HepG2 (cell line): Measurements from ENCODE around the gene AKAP8L. TPM values are rescaled to one million over a fixed set of nuclear protein-coding genes. Genes with fewer than 3 reads are reported as not detected.

Experiments
- HNRNPUL1 ChIP-seq: fragments of 200-400 bp; formaldehyde crosslinking; IDR thresholded peaks from 2 replicates; pipeline ENCODE4 v1.6.1; 2017; ENCODE audit warnings: low read depth, mild to moderate bottlenecking, low read length, moderate library complexity
- HOXA3 ChIP-seq: sonication (generic); formaldehyde crosslinking; IDR thresholded peaks from 2 replicates; pipeline ENCODE4 v1.5.0; 2020; ENCODE audit warnings: missing genetic modification reagents
- MXD4 ChIP-seq: IDR thresholded peaks from 2 replicates; pipeline ENCODE4 v1.6.1; 2016; ENCODE audit warnings: mild to moderate bottlenecking, missing biosample characterization, missing genetic modification reagents
- RBM22 ChIP-seq: fragments of 200-400 bp; formaldehyde crosslinking; optimal IDR thresholded peaks from 2 replicates; pipeline ENCODE3; 2017; ENCODE audit warnings: mild to moderate bottlenecking, low read length, moderate library complexity
- ZNF552 ChIP-seq: sonication (generic); formaldehyde crosslinking; IDR thresholded peaks from 2 replicates; pipeline ENCODE4 v1.9.0; 2022; ENCODE audit warnings: missing genetic modification reagents, mild to moderate bottlenecking, borderline replicate concordance
- polyA plus RNA-seq, 8 experiments: library from polyadenylated mRNA; depleted of rRNA in 3 of 8; stranded (reverse) in 7 of 8; unstranded in 1 of 8; fragments of >200 nt; fragmentation: Illumina TruSeq in 4 of 8; extraction: Trizol in 4 of 8; gene quantifications; 2 replicates each; pipeline versions ENCODE4 v1.2.1 to v1.2.3, GENCODE V29; 2011 to 2016; ENCODE audit warnings: low read depth in 4 of 8, missing spikeins in 1 of 8, mixed read lengths in 1 of 8; ENCODE audit not compliant: insufficient read depth in 1 of 8
- total RNA-seq, 5 experiments: library from RNA; depleted of rRNA; stranded (reverse); fragments of >200 nt; fragmentation: Illumina TruSeq; extraction: Trizol; gene quantifications; 2 replicates each; pipeline ENCODE4 v1.2.3, GENCODE V29; 2016; ENCODE audit warnings: low read depth in 1 of 5
- TF ChIP-seq, protein P1 (sequence below): sonication (generic); formaldehyde crosslinking; IDR thresholded peaks from 2 replicates; pipeline ENCODE4 v1.4.0; 2020; ENCODE audit warnings: mild to moderate bottlenecking, missing genetic modification reagents
- TF ChIP-seq, protein P2 (sequence below): sonication (generic); formaldehyde crosslinking; IDR thresholded peaks from 2 replicates; pipeline ENCODE4 v1.5.0; 2020; ENCODE audit warnings: missing genetic modification reagents
- TF ChIP-seq, protein P3 (sequence below): sonication (generic); formaldehyde crosslinking; IDR thresholded peaks from 2 replicates; pipeline ENCODE4 v1.4.0; 2020; ENCODE audit warnings: missing genetic modification reagents
- TF ChIP-seq, protein P4 (sequence below): sonication (generic); formaldehyde crosslinking; IDR thresholded peaks from 2 replicates; pipeline ENCODE4 v1.8.1; 2023; ENCODE audit warnings: mild to moderate bottlenecking, missing genetic modification reagents
- TF ChIP-seq, protein P5 (sequence below): sonication (generic); formaldehyde crosslinking; conservative IDR thresholded peaks from 2 replicates; pipeline ENCODE4 v1.8.0; 2022; ENCODE audit warnings: low read depth, missing genetic modification reagents
- TF ChIP-seq, protein P6 (sequence below): sonication (generic); formaldehyde crosslinking; IDR thresholded peaks from 2 replicates; pipeline ENCODE4 v1.4.0; 2020; ENCODE audit warnings: missing genetic modification reagents

AKAP8L gene
- total and polyA plus RNA-seq, 2 of the 13 experiments (the other 11 are each of a cell fraction or from before 2014, with no cell fraction given), result 48.2 to 49.6 TPM

DNA sequence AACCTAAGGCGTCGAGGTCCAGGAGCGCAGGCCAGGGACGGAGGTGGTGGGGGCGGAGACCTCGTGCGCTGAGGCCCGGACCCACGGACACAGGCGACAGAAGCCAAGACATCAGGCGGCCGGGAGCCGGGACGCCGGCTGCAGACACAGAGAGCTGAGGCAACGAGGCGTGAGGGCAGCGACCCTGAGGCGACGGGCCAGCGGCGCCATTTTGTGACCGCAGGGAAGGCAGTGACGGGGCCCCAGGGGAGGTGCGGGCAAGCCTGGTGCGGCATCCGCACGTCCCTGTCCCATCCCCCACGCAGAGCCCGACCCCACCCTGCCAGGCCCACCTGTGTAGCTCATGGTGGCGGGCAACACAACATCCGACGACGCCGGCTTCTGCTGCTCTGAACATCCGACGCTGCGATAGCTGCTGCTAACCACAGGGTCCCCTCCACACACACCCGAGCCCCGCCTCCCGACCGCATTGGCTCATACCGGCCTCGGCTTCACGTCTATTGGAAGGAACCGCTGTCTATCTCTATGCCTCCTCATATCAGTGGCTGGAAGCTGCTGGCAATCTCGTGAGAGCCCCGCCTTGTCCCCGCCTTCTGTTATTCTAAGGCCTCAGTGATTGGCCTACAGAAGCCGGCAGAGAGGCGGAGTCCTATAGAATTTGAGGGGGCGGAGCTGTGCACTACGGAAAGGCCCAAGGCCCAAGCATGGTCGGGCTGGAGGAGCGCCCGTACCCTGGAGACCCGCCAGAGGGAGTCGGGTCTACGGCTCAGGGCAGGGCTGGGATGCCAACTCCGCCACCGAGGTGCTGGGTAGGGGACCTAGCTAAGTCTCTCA lies at the start of gene AKAP8L (continued):
- TF ChIP-seq, protein P1, sequence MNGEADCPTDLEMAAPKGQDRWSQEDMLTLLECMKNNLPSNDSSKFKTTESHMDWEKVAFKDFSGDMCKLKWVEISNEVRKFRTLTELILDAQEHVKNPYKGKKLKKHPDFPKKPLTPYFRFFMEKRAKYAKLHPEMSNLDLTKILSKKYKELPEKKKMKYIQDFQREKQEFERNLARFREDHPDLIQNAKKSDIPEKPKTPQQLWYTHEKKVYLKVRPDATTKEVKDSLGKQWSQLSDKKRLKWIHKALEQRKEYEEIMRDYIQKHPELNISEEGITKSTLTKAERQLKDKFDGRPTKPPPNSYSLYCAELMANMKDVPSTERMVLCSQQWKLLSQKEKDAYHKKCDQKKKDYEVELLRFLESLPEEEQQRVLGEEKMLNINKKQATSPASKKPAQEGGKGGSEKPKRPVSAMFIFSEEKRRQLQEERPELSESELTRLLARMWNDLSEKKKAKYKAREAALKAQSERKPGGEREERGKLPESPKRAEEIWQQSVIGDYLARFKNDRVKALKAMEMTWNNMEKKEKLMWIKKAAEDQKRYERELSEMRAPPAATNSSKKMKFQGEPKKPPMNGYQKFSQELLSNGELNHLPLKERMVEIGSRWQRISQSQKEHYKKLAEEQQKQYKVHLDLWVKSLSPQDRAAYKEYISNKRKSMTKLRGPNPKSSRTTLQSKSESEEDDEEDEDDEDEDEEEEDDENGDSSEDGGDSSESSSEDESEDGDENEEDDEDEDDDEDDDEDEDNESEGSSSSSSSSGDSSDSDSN (CRISPR knock-in tag), result peak; percentile 70
- TF ChIP-seq, protein P2, sequence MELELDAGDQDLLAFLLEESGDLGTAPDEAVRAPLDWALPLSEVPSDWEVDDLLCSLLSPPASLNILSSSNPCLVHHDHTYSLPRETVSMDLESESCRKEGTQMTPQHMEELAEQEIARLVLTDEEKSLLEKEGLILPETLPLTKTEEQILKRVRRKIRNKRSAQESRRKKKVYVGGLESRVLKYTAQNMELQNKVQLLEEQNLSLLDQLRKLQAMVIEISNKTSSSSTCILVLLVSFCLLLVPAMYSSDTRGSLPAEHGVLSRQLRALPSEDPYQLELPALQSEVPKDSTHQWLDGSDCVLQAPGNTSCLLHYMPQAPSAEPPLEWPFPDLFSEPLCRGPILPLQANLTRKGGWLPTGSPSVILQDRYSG (CRISPR knock-in tag), result no peak
- TF ChIP-seq RBM22 (peak; percentile 73), HNRNPUL1 (no peak), MXD4 (no peak), ZNF552 (CRISPR knock-in tag) (0 out of 2 replicates have a peak, but pooled peaks have one; percentile 47), HOXA3 (peak; percentile 67; the same call in 1 of the 2 replicates)
- TF ChIP-seq, protein P3, sequence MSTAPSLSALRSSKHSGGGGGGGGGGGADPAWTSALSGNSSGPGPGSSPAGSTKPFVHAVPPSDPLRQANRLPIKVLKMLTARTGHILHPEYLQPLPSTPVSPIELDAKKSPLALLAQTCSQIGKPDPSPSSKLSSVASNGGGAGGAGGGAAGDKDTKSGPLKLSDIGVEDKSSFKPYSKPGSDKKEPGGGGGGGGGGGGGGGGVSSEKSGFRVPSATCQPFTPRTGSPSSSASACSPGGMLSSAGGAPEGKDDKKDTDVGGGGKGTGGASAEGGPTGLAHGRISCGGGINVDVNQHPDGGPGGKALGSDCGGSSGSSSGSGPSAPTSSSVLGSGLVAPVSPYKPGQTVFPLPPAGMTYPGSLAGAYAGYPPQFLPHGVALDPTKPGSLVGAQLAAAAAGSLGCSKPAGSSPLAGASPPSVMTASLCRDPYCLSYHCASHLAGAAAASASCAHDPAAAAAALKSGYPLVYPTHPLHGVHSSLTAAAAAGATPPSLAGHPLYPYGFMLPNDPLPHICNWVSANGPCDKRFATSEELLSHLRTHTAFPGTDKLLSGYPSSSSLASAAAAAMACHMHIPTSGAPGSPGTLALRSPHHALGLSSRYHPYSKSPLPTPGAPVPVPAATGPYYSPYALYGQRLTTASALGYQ (CRISPR knock-in tag), result peak; percentile 45; the same call in 1 of the 2 replicates
- TF ChIP-seq, protein P4, sequence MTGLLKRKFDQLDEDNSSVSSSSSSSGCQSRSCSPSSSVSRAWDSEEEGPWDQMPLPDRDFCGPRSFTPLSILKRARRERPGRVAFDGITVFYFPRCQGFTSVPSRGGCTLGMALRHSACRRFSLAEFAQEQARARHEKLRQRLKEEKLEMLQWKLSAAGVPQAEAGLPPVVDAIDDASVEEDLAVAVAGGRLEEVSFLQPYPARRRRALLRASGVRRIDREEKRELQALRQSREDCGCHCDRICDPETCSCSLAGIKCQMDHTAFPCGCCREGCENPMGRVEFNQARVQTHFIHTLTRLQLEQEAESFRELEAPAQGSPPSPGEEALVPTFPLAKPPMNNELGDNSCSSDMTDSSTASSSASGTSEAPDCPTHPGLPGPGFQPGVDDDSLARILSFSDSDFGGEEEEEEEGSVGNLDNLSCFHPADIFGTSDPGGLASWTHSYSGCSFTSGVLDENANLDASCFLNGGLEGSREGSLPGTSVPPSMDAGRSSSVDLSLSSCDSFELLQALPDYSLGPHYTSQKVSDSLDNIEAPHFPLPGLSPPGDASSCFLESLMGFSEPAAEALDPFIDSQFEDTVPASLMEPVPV (CRISPR knock-in tag), result 0 out of 2 replicates have a peak, but pooled peaks have one; percentile 7
- TF ChIP-seq, protein P5, sequence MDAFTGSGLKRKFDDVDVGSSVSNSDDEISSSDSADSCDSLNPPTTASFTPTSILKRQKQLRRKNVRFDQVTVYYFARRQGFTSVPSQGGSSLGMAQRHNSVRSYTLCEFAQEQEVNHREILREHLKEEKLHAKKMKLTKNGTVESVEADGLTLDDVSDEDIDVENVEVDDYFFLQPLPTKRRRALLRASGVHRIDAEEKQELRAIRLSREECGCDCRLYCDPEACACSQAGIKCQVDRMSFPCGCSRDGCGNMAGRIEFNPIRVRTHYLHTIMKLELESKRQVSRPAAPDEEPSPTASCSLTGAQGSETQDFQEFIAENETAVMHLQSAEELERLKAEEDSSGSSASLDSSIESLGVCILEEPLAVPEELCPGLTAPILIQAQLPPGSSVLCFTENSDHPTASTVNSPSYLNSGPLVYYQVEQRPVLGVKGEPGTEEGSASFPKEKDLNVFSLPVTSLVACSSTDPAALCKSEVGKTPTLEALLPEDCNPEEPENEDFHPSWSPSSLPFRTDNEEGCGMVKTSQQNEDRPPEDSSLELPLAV (CRISPR knock-in tag), result no peak
- TF ChIP-seq, protein P6, sequence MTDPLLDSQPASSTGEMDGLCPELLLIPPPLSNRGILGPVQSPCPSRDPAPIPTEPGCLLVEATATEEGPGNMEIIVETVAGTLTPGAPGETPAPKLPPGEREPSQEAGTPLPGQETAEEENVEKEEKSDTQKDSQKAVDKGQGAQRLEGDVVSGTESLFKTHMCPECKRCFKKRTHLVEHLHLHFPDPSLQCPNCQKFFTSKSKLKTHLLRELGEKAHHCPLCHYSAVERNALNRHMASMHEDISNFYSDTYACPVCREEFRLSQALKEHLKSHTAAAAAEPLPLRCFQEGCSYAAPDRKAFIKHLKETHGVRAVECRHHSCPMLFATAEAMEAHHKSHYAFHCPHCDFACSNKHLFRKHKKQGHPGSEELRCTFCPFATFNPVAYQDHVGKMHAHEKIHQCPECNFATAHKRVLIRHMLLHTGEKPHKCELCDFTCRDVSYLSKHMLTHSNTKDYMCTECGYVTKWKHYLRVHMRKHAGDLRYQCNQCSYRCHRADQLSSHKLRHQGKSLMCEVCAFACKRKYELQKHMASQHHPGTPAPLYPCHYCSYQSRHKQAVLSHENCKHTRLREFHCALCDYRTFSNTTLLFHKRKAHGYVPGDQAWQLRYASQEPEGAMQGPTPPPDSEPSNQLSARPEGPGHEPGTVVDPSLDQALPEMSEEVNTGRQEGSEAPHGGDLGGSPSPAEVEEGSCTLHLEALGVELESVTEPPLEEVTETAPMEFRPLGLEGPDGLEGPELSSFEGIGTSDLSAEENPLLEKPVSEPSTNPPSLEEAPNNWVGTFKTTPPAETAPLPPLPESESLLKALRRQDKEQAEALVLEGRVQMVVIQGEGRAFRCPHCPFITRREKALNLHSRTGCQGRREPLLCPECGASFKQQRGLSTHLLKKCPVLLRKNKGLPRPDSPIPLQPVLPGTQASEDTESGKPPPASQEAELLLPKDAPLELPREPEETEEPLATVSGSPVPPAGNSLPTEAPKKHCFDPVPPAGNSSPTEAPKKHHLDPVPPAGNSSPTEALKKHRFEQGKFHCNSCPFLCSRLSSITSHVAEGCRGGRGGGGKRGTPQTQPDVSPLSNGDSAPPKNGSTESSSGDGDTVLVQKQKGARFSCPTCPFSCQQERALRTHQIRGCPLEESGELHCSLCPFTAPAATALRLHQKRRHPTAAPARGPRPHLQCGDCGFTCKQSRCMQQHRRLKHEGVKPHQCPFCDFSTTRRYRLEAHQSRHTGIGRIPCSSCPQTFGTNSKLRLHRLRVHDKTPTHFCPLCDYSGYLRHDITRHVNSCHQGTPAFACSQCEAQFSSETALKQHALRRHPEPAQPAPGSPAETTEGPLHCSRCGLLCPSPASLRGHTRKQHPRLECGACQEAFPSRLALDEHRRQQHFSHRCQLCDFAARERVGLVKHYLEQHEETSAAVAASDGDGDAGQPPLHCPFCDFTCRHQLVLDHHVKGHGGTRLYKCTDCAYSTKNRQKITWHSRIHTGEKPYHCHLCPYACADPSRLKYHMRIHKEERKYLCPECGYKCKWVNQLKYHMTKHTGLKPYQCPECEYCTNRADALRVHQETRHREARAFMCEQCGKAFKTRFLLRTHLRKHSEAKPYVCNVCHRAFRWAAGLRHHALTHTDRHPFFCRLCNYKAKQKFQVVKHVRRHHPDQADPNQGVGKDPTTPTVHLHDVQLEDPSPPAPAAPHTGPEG (CRISPR knock-in tag), result peak; percentile 59
